ENCODE measurements around the gene ZC3H4. TPM values are rescaled to one million over a fixed set of nuclear protein-coding genes. Genes with fewer than 3 reads are reported as not detected.

ZC3H4 gene
- total RNA-seq, 1 donor from 2014 or later = 47.5 TPM

- no peak for ATAC-seq
- no peak for TF ChIP-seq CTCF (IDR thresholded peaks at IDR 0.05)
- intact Hi-C loops (cut with DNase I) = no loop called here
- peak overlapping the region; percentile 88 for H3K4me3 ChIP-seq
- no peaks in the 10 kb centered on the region for H3K27me3 ChIP-seq
- H3K4me1 ChIP-seq = peaks cover 32% of the 10 kb centered on the region
- no peaks in the 10 kb centered on the region for H3K9me3 ChIP-seq
- DNase-seq = no peak
- H3K27ac ChIP-seq = peak overlapping the region; percentile 100
- peaks cover 9% of the 10 kb centered on the region for H3K36me3 ChIP-seq
Measured at GRCh38 chr19:47109177-47109540, 4.4 kb downstream of the ZC3H4 start.

- DNase-seq (no peak), ATAC-seq (no peak)
- Histone ChIP-seq H3K27me3 (no peaks in the 10 kb centered on the region), H3K4me3 (no peak overlapping the region), H3K9me3 (no peaks in the 10 kb centered on the region), H3K36me3 (peaks cover 9% of the 10 kb centered on the region), H3K4me1 (peaks cover 34% of the 10 kb centered on the region), H3K27ac (peak overlapping the region; percentile 68)
- intact Hi-C loops (cut with DNase I) = no loop called here
- no peak for TF ChIP-seq CTCF (IDR thresholded peaks at IDR 0.05)
Measured at GRCh38 chr19:47107953-47108746, 5.4 kb downstream of the ZC3H4 start.

GRCh38 chr19:47107202-47107952 is 6.2 kb downstream of the ZC3H4 start:
- H3K4me1 ChIP-seq = peaks cover 38% of the 10 kb centered on the region
- peak overlapping the region; percentile 68 for H3K27ac ChIP-seq
- no peak overlapping the region for H3K4me3 ChIP-seq
- TF ChIP-seq CTCF (IDR thresholded peaks at IDR 0.05) = no peak
- ATAC-seq (no peak), DNase-seq (no peak)
- peaks cover 9% of the 10 kb centered on the region for H3K36me3 ChIP-seq
- intact Hi-C loops (cut with DNase I) = no loop called here
- H3K9me3 ChIP-seq = no peaks in the 10 kb centered on the region
- H3K27me3 ChIP-seq = no peaks in the 10 kb centered on the region

GRCh38 chr19:47106821-47107201 is 6.8 kb downstream of the ZC3H4 start:
- ATAC-seq (no peak), DNase-seq (no peak)
- peaks cover 38% of the 10 kb centered on the region for H3K4me1 ChIP-seq
- TF ChIP-seq CTCF (IDR thresholded peaks at IDR 0.05) = no peak
- H3K27me3 ChIP-seq = no peaks in the 10 kb centered on the region
- intact Hi-C loops (cut with DNase I) = no loop called here
- H3K9me3 ChIP-seq = no peaks in the 10 kb centered on the region
- no peak overlapping the region for H3K4me3 ChIP-seq
- H3K36me3 ChIP-seq = peaks cover 9% of the 10 kb centered on the region
- H3K27ac ChIP-seq = peak overlapping the region; percentile 68

GRCh38 chr19:47105874-47106273 is 7.7 kb downstream of the ZC3H4 start:
- Histone ChIP-seq H3K27me3 (no peaks in the 10 kb centered on the region), H3K27ac (no peak overlapping the region), H3K36me3 (peaks cover 9% of the 10 kb centered on the region), H3K4me3 (no peak overlapping the region), H3K4me1 (peaks cover 38% of the 10 kb centered on the region), H3K9me3 (no peaks in the 10 kb centered on the region)
- intact Hi-C loops (cut with DNase I) = no loop called here
- DNase-seq (no peak), ATAC-seq (no peak)
- TF ChIP-seq CTCF (IDR thresholded peaks at IDR 0.05) = no peak

All from upper lobe of right lung (tissue), 1 donor.